HG02943 (cell line): Measurements from ENCODE around the gene NUB1.

Experiments
- ATAC-seq: cut with Tn5 transposase; IDR thresholded peaks from one replicate; pipeline ENCODE4 v1.9.1; 2021; ENCODE audit warnings: mild to moderate bottlenecking, low read depth, moderate library complexity; ENCODE audit not compliant: unreplicated experiment

NUB1 gene

GRCh38 chr7:151415375-151416105, 73.9 kb downstream of the NUB1 start:
- ATAC-seq, result no peak

GRCh38 chr7:151416112-151416940, 74.7 kb downstream of the NUB1 start:
- ATAC-seq, result no peak

- no peak for ATAC-seq
Measured at GRCh38 chr7:151416941-151417315, 75.3 kb downstream of the NUB1 start.

GRCh38 chr7:151420144-151420543, 78.5 kb downstream of the NUB1 start:
- no peak for ATAC-seq

GRCh38 chr7:151422212-151422611, 80.6 kb downstream of the NUB1 start:
- ATAC-seq, result no peak

- no peak for ATAC-seq
Measured at GRCh38 chr7:151423226-151423625, 81.6 kb downstream of the NUB1 start.

GRCh38 chr7:151423936-151424335, 82.3 kb downstream of the NUB1 start:
- ATAC-seq, result no peak

GRCh38 chr7:151424799-151425198, 83.2 kb downstream of the NUB1 start:
- ATAC-seq, result no peak

- no peak for ATAC-seq
Measured at GRCh38 chr7:151425670-151426440, 84.2 kb downstream of the NUB1 start.

- ATAC-seq, result no peak
Measured at GRCh38 chr7:151426441-151426903, 84.9 kb downstream of the NUB1 start.

- ATAC-seq, result no peak
Measured at GRCh38 chr7:151426904-151427704, 85.5 kb downstream of the NUB1 start.

- ATAC-seq, result no peak
Measured at GRCh38 chr7:151427705-151428377, 86.2 kb downstream of the NUB1 start.
